ENCODE results near the gene MPP3.

DNA sequence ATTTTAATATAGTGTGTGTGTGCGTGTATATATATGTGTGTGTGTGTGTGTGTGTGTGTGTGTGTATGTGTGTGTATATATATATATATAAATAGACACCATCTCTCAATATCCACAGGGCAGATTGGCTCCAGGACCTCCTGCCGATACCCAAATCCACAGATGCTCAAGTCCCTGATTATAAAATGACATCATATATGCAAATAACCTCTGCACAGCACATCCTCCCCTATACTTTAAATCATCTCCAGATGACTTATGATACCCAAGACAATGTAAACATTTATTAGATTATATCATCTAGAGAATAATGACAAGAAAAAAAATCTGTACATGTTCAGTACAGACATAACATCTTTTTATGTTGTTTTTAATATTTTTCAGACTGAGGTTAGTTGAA, 62.0 kb downstream of the MPP3 start:
- TF ChIP-seq, protein P1, sequence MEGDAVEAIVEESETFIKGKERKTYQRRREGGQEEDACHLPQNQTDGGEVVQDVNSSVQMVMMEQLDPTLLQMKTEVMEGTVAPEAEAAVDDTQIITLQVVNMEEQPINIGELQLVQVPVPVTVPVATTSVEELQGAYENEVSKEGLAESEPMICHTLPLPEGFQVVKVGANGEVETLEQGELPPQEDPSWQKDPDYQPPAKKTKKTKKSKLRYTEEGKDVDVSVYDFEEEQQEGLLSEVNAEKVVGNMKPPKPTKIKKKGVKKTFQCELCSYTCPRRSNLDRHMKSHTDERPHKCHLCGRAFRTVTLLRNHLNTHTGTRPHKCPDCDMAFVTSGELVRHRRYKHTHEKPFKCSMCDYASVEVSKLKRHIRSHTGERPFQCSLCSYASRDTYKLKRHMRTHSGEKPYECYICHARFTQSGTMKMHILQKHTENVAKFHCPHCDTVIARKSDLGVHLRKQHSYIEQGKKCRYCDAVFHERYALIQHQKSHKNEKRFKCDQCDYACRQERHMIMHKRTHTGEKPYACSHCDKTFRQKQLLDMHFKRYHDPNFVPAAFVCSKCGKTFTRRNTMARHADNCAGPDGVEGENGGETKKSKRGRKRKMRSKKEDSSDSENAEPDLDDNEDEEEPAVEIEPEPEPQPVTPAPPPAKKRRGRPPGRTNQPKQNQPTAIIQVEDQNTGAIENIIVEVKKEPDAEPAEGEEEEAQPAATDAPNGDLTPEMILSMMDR (IDR thresholded peaks at IDR 0.05; ENCODE audit: borderline replicate concordance, extremely low read depth, low read length, poor library complexity, severe bottlenecking): no peak
- TF ChIP-seq EZH2 (IDR thresholded peaks at IDR 0.05; ENCODE audit: borderline replicate concordance, low read depth, low read length, severe bottlenecking): no peak
